GM23338 (cell line): ENCODE measurements around the gene AKR1C1. TPM values are rescaled to one million over a fixed set of nuclear protein-coding genes. Genes with fewer than 3 reads are reported as not detected.

ENCODE experiments used
- ATAC-seq: fragments of 200-7000 bp; cut with Tn5 transposase; 3 replicates; pipeline ENCODE4 v1.9.1; 2020
- DNase-seq: peaks from one replicate; pipeline ENCODE4 v3.0.0-alpha.2; 2015; ENCODE audit warnings: low spot score
- H2AFZ ChIP-seq: fragments of 200-600 bp; sonication (generic); 2 replicates; pipeline ENCODE4 v1.8.0; 2016; ENCODE audit warnings: antibody characterized with exemption, mild to moderate bottlenecking, moderate library complexity
- H3F3A ChIP-seq: fragments of 200-600 bp; sonication (generic); replicated peaks from 2 replicates; pipeline ENCODE4 v1.8.0; 2017; ENCODE audit warnings: antibody characterized with exemption, mixed run types, low read depth
- H3K27ac ChIP-seq: fragments of 200-600 bp; sonication (generic); 2 replicates; pipeline ENCODE4 v1.6.1; 2016; ENCODE audit warnings: low read depth
- H3K27me3 ChIP-seq: fragments of 200-600 bp; sonication (generic); 2 replicates; pipeline ENCODE4 v1.8.0; 2016; ENCODE audit warnings: mild to moderate bottlenecking, mixed run types, moderate library complexity; ENCODE audit not compliant: insufficient read depth
- H3K36me3 ChIP-seq: fragments of 200-600 bp; sonication (generic); 2 replicates; pipeline ENCODE4 v1.8.0; 2016; ENCODE audit warnings: mild to moderate bottlenecking; ENCODE audit not compliant: insufficient read depth
- H3K4me1 ChIP-seq: fragments of 200-600 bp; sonication (generic); 2 replicates; pipeline ENCODE4 v1.8.0; 2016; ENCODE audit warnings: mild to moderate bottlenecking, moderate library complexity; ENCODE audit not compliant: insufficient read depth
- H3K4me2 ChIP-seq: fragments of 200-600 bp; sonication (generic); 2 replicates; pipeline ENCODE4 v1.7.1; 2017; ENCODE audit warnings: mixed run types
- H3K4me3 ChIP-seq: fragments of 200-600 bp; sonication (generic); 2 replicates; pipeline ENCODE4 v1.6.1; 2016; ENCODE audit warnings: mixed run types
- H3K79me2 ChIP-seq: fragments of 200-600 bp; sonication (generic); replicated peaks from 2 replicates; pipeline ENCODE4 v1.8.0; 2017; ENCODE audit warnings: mild to moderate bottlenecking; ENCODE audit not compliant: insufficient read depth
- H3K9me2 ChIP-seq: fragments of 200-600 bp; sonication (generic); 2 replicates; pipeline ENCODE4 v1.8.0; 2017; ENCODE audit not compliant: insufficient read depth
- H4K20me1 ChIP-seq: fragments of 200-600 bp; sonication (generic); replicated peaks from 2 replicates; pipeline ENCODE4 v1.8.0; 2017; ENCODE audit warnings: mild to moderate bottlenecking; ENCODE audit not compliant: insufficient read depth
- H3K27ac Mint-ChIP-seq: 2 replicates; pipeline ENCODE4 v1.8.0; 2020; ENCODE audit warnings: inconsistent platforms, mild to moderate bottlenecking, moderate library complexity, mixed read lengths
- H3K27me3 Mint-ChIP-seq: 3 replicates; pipeline ENCODE4 v1.8.0; 2022; ENCODE audit warnings: low read depth, mild to moderate bottlenecking, moderate library complexity, mixed read lengths, inconsistent platforms; ENCODE audit not compliant: insufficient read depth, poor library complexity
- H3K36me3 Mint-ChIP-seq: 3 replicates; pipeline ENCODE4 v1.8.0; 2021; ENCODE audit warnings: low read depth, mild to moderate bottlenecking, inconsistent platforms, moderate library complexity, mixed read lengths
- H3K4me1 Mint-ChIP-seq: 3 replicates; pipeline ENCODE4 v1.8.0; 2020; ENCODE audit warnings: mild to moderate bottlenecking, inconsistent platforms, mixed read lengths
- H3K4me3 Mint-ChIP-seq: 3 replicates; pipeline ENCODE4 v1.8.0; 2021; ENCODE audit warnings: moderate library complexity, mild to moderate bottlenecking, inconsistent platforms, mixed read lengths
- H3K9me3 Mint-ChIP-seq: 3 replicates; pipeline ENCODE4 v1.8.0; 2020; ENCODE audit warnings: moderate library complexity, mild to moderate bottlenecking, inconsistent platforms, mixed read lengths
- CREB1 ChIP-seq: fragments of 250-450 bp; sonication (Bioruptor Pico); IDR thresholded peaks from 2 replicates; pipeline ENCODE4 v1.5.0; 2020; ENCODE audit warnings: low read depth, mild to moderate bottlenecking, moderate library complexity
- CTCF ChIP-seq, 2 experiments: fragments of 200-600 bp in 1 of 2; sonication (generic) in 1 of 2; conservative IDR thresholded peaks; 2 replicates each; pipeline versions ENCODE4 v1.5.1 to v1.6.1; 2016 to 2017; ENCODE audit warnings: antibody characterized with exemption in 2 of 2, low read depth in 2 of 2, mild to moderate bottlenecking in 2 of 2, moderate library complexity in 1 of 2
- ETS1 ChIP-seq: IDR thresholded peaks from 2 replicates; pipeline ENCODE4 v1.6.1; 2016; ENCODE audit warnings: antibody characterized with exemption
- EZH2 ChIP-seq: fragments of 200-600 bp; sonication (generic); IDR thresholded peaks from one replicate; pipeline ENCODE4 v1.8.0; 2017; ENCODE audit warnings: antibody characterized with exemption, mild to moderate bottlenecking, low read depth; ENCODE audit not compliant: unreplicated experiment
- EZH2phosphoT487 ChIP-seq: fragments of 200-600 bp; sonication (generic); IDR thresholded peaks from one replicate; pipeline ENCODE4 v1.8.1; 2018; ENCODE audit warnings: antibody characterized with exemption; ENCODE audit not compliant: unreplicated experiment
- JUNB ChIP-seq: IDR thresholded peaks from one replicate; pipeline ENCODE4 v1.6.1; 2016; ENCODE audit warnings: antibody characterized with exemption; ENCODE audit not compliant: unreplicated experiment
- NANOG ChIP-seq: IDR thresholded peaks from 2 replicates; pipeline ENCODE4 v1.6.1; 2016; ENCODE audit warnings: antibody characterized with exemption, borderline replicate concordance
- POLR2AphosphoS5 ChIP-seq: IDR thresholded peaks from 2 replicates; pipeline ENCODE4 v1.6.1; 2016; ENCODE audit warnings: antibody characterized with exemption, low read depth
- REST ChIP-seq: IDR thresholded peaks from one replicate; pipeline ENCODE4 v1.6.1; 2018; ENCODE audit warnings: antibody characterized with exemption; ENCODE audit not compliant: unreplicated experiment
- STAT1 ChIP-seq: IDR thresholded peaks from one replicate; pipeline ENCODE4 v1.6.1; 2016; ENCODE audit warnings: antibody characterized with exemption; ENCODE audit not compliant: unreplicated experiment
- ZNF114 ChIP-seq: fragments of 250-450 bp; sonication (Bioruptor Pico); IDR thresholded peaks from 2 replicates; pipeline ENCODE4 v1.5.0; 2020; ENCODE audit warnings: mild to moderate bottlenecking, moderate library complexity
- ZNF331 ChIP-seq: fragments of 250-450 bp; sonication (Bioruptor Pico); IDR thresholded peaks from 2 replicates; pipeline ENCODE4 v1.5.0; 2020; ENCODE audit warnings: low read depth, mild to moderate bottlenecking, moderate library complexity
- ZNF462 ChIP-seq: fragments of 250-450 bp; sonication (Bioruptor Pico); IDR thresholded peaks from 2 replicates; pipeline ENCODE4 v1.5.0; 2020; ENCODE audit warnings: mild to moderate bottlenecking, moderate library complexity
- polyA plus RNA-seq: library from polyadenylated mRNA; unstranded; fragments of >200 nt; fragmentation: Nextera tagmentation; extraction: Ambion mirVana; gene quantifications from 2 replicates; pipeline ENCODE4 v1.2.1, GENCODE V29; 2016
- total RNA-seq: library from RNA; depleted of rRNA; stranded (reverse); fragments of >200 nt; shearing (Covaris generic); gene quantifications from 2 replicates; pipeline ENCODE4 v1.2.3, GENCODE V29; 2014

AKR1C1 gene
- total and polyA plus RNA-seq, 2 experiments from 2014 or later, result 2.6 to 5.1 TPM

- no peak overlapping the region for H3K4me3 ChIP-seq
- peaks cover 7% of the 10 kb centered on the region for H3K4me1 ChIP-seq
- Mint-ChIP-seq H3K4me1 (peaks cover 4% of the 10 kb centered on the region; the same call in 2 of the 3 replicates), H3K9me3 (no peaks in the 10 kb centered on the region), H3K27ac (no peak overlapping the region), H3K36me3 (no peaks in the 10 kb centered on the region), H3K27me3 (peaks cover 7% of the 10 kb centered on the region), H3K4me3 (no peak overlapping the region)
- ATAC-seq, result no peak
- H3K27me3 ChIP-seq, result no peaks in the 10 kb centered on the region
- H3K79me2 ChIP-seq, result no peaks in the 10 kb centered on the region
- H3K36me3 ChIP-seq, result no peaks in the 10 kb centered on the region
- no peak overlapping the region for H3K4me2 ChIP-seq
- no peak for DNase-seq
- H3F3A ChIP-seq, result no peaks in the 10 kb centered on the region
- no peak overlapping the region for H3K27ac ChIP-seq
- no peak overlapping the region for H2AFZ ChIP-seq
- no peaks in the 10 kb centered on the region for H3K9me2 ChIP-seq
- TF ChIP-seq CREB1 (no peak), ZNF331 (CRISPR knock-in tag) (no peak), CTCF (conservative IDR thresholded peaks at IDR 0.05; ENCODE audit: low read depth in 2 of 2) (no peak), ETS1 (no peak), ZNF462 (CRISPR knock-in tag) (no peak), EZH2 (no peak), ZNF114 (no peak), EZH2phosphoT487 (no peak), REST (no peak), NANOG (no peak), STAT1 (no peak), JUNB (no peak), POLR2AphosphoS5 (no peak)
- no peaks in the 10 kb centered on the region for H4K20me1 ChIP-seq
Observed at GRCh38 chr10:5023177-5023805, 60.1 kb downstream of the AKR1C1 start.
